Panc1 (cell line): Measurements from ENCODE around the gene IMMT.

Experiments used
- CTCF ChIP-seq: fragments of 450-650 bp; IDR thresholded peaks from 2 replicates; pipeline ENCODE4 v1.5.1; 2017; ENCODE audit warnings: mild to moderate bottlenecking
- POLR2AphosphoS5 ChIP-seq: IDR thresholded peaks from 2 replicates; pipeline ENCODE4 v1.6.1; 2012; ENCODE audit warnings: mild to moderate bottlenecking, low read depth, low read length, moderate library complexity
- REST ChIP-seq, 2 experiments: IDR thresholded peaks; 2 replicates each; pipeline ENCODE4 v1.6.1; 2011 to 2012; ENCODE audit warnings: low read depth in 2 of 2, control low read depth in 1 of 2, low read length in 1 of 2, mild to moderate bottlenecking in 1 of 2, moderate library complexity in 1 of 2; ENCODE audit not compliant: insufficient read depth in 1 of 2
- SIN3A ChIP-seq: IDR thresholded peaks from 2 replicates; pipeline ENCODE4 v1.6.1; 2012; ENCODE audit warnings: low read depth, mild to moderate bottlenecking, low read length, moderate library complexity, borderline replicate concordance; ENCODE audit not compliant: insufficient read depth
- TCF7L2 ChIP-seq: IDR thresholded peaks from 2 replicates; pipeline ENCODE4 v1.6.1; 2011; ENCODE audit warnings: mild to moderate bottlenecking, low read depth, low read length, inconsistent platforms

- TF ChIP-seq POLR2AphosphoS5 (no peak), CTCF (no peak), TCF7L2 (no peak), SIN3A (no peak), REST (IDR thresholded peaks at IDR 0.05; ENCODE audit: insufficient read depth in 1 of 2, low read depth in 2 of 2, low read length in 1 of 2) (no peak)
Observed at GRCh38 chr2:86189782-86190416, 5.4 kb downstream of the IMMT start.
